Peyer's patch (tissue), 4 donors: ENCODE measurements around the gene GRIN2C. TPM values are rescaled to one million over a fixed set of nuclear protein-coding genes. Genes with fewer than 3 reads are reported as not detected.
A peak's percentile ranks its signal among the peaks of the same experiment; 100 is the strongest.

Experiments used
- DNase-seq, 3 donors: peaks; one replicate each; pipeline ENCODE4 v3.0.0-alpha.2; 2017 to 2019
- H3K27ac ChIP-seq, 4 donors: fragments of 200-600 bp; sonication (generic); one replicate each; pipeline ENCODE4 v1.5.1; 2016 to 2019
- H3K27me3 ChIP-seq, 2 donors: fragments of 200-600 bp; sonication (generic); one replicate each; pipeline ENCODE4 v1.5.1; 2019
- H3K36me3 ChIP-seq, 3 donors: fragments of 200-600 bp; sonication (generic); one replicate each; pipeline ENCODE4 v1.5.1; 2016 to 2019
- H3K4me1 ChIP-seq, 4 donors: fragments of 200-600 bp; sonication (generic); one replicate each; pipeline ENCODE4 v1.5.1; 2016 to 2019
- H3K4me3 ChIP-seq, 4 donors: fragments of 200-600 bp; sonication (generic); 1 replicate in 3 of 4; 2 replicates in 1 of 4; pipeline ENCODE4 v1.5.1; 2016 to 2019; ENCODE audit warnings: mild to moderate bottlenecking in 1 of 4
- H3K9me3 ChIP-seq, 4 donors: fragments of 200-600 bp; sonication (generic); one replicate each; pipeline ENCODE4 v1.5.1; 2016 to 2019; ENCODE audit warnings: mild to moderate bottlenecking in 1 of 4
- CTCF ChIP-seq, 6 experiments: fragments of 450-650 bp in 4 of 6; fragments of 200-600 bp in 2 of 6; sonication (generic) in 1 of 6; IDR thresholded peaks; one replicate each; pipeline ENCODE4 v1.5.1; 2017 to 2019; ENCODE audit warnings: antibody characterized with exemption in 6 of 6, mild to moderate bottlenecking in 3 of 6, moderate library complexity in 1 of 6
- POLR2A ChIP-seq, 2 donors: fragments of 450-650 bp; IDR thresholded peaks; one replicate each; pipeline ENCODE4 v1.5.1; 2017; ENCODE audit warnings: antibody characterized with exemption in 2 of 2, mild to moderate bottlenecking in 2 of 2, moderate library complexity in 2 of 2
- total RNA-seq, 4 donors: library from RNA; depleted of rRNA; stranded (reverse); fragments of >200 nt; gene quantifications; one replicate each; pipeline ENCODE4 v1.1.0, GENCODE V29; 2016

Gene GRIN2C
- total RNA-seq, 4 donors from 2014 or later: 0.13 to 2.7 TPM; not detected in 2

GRCh38 chr17:74861662-74862107 is 2.0 kb upstream of the GRIN2C start:
- no peak for DNase-seq
- TF ChIP-seq CTCF (IDR thresholded peaks at IDR 0.05): no peak
- no peak for TF ChIP-seq POLR2A (IDR thresholded peaks at IDR 0.05)
- Histone ChIP-seq H3K9me3 (no peaks in the 10 kb centered on the region), H3K27me3 (peaks cover 3 to 37% of the 10 kb centered on the region in 2 donors), H3K36me3 (no peaks in the 10 kb centered on the region), H3K27ac (no peak overlapping the region), H3K4me1 (peaks cover 13 to 35% (median 27%) of the 10 kb centered on the region in 4 donors), H3K4me3 (peak overlapping the region in 2 of 4 donors; percentile 37)

GRCh38 chr17:74860872-74861661 is 1.4 kb upstream of the GRIN2C start:
- peak overlapping the region in 3 of 4 donors; percentile 37 to 40 (median 37) for H3K4me3 ChIP-seq
- H3K36me3 ChIP-seq: no peaks in the 10 kb centered on the region
- no peak for TF ChIP-seq POLR2A (IDR thresholded peaks at IDR 0.05)
- TF ChIP-seq CTCF (IDR thresholded peaks at IDR 0.05): no peak
- peaks cover 13 to 35% (median 27%) of the 10 kb centered on the region in 4 donors for H3K4me1 ChIP-seq
- DNase-seq: no peak
- H3K27me3 ChIP-seq: peaks cover 3 to 37% of the 10 kb centered on the region in 2 donors
- H3K27ac ChIP-seq: no peak overlapping the region
- H3K9me3 ChIP-seq: no peaks in the 10 kb centered on the region

GRCh38 chr17:74860229-74860871 is 665 bp upstream of the GRIN2C start:
- peaks cover 3 to 37% of the 10 kb centered on the region in 2 donors for H3K27me3 ChIP-seq
- DNase-seq: no peak
- H3K4me1 ChIP-seq: peaks cover 13 to 35% (median 27%) of the 10 kb centered on the region in 4 donors
- H3K4me3 ChIP-seq: peak overlapping the region in 3 of 4 donors; percentile 37 to 42 (median 40)
- no peak overlapping the region for H3K27ac ChIP-seq
- TF ChIP-seq POLR2A (IDR thresholded peaks at IDR 0.05) (no peak), CTCF (IDR thresholded peaks at IDR 0.05) (no peak)
- no peaks in the 10 kb centered on the region for H3K36me3 ChIP-seq
- H3K9me3 ChIP-seq: no peaks in the 10 kb centered on the region

- H3K27ac ChIP-seq: no peak overlapping the region
- H3K4me3 ChIP-seq: no peak overlapping the region
- H3K27me3 ChIP-seq: peaks cover 3 to 37% of the 10 kb centered on the region in 2 donors
- H3K36me3 ChIP-seq: no peaks in the 10 kb centered on the region
- no peak for DNase-seq
- no peak for TF ChIP-seq CTCF (IDR thresholded peaks at IDR 0.05)
- TF ChIP-seq POLR2A (IDR thresholded peaks at IDR 0.05): no peak
- no peaks in the 10 kb centered on the region for H3K9me3 ChIP-seq
- peaks cover 13 to 35% (median 27%) of the 10 kb centered on the region in 4 donors for H3K4me1 ChIP-seq
Measured at GRCh38 chr17:74858672-74859458, 820 bp downstream of the GRIN2C start.

- peaks cover 9 to 38% (median 28%) of the 10 kb centered on the region in 4 donors for H3K4me1 ChIP-seq
- no peaks in the 10 kb centered on the region for H3K36me3 ChIP-seq
- H3K4me3 ChIP-seq: no peak overlapping the region
- TF ChIP-seq POLR2A (IDR thresholded peaks at IDR 0.05): no peak
- TF ChIP-seq CTCF (IDR thresholded peaks at IDR 0.05): no peak
- H3K9me3 ChIP-seq: no peaks in the 10 kb centered on the region
- H3K27ac ChIP-seq: no peak overlapping the region
- peaks cover 3 to 54% of the 10 kb centered on the region in 2 donors for H3K27me3 ChIP-seq
- DNase-seq: no peak
Measured at GRCh38 chr17:74857191-74857590, 2.5 kb downstream of the GRIN2C start.
